A549 (cell line): ENCODE measurements around the gene ACSM6.

ENCODE experiments used
- BHLHE40 ChIP-seq: IDR thresholded peaks from 2 replicates; pipeline ENCODE4 v1.6.1; 2012; ENCODE audit warnings: low read depth, low read length, inconsistent platforms
- CBX2 ChIP-seq: fragments of 200-600 bp; sonication (generic); IDR thresholded peaks from 2 replicates; pipeline ENCODE4 v1.6.1; 2016; ENCODE audit warnings: low read depth, mild to moderate bottlenecking, borderline replicate concordance
- EP300 ChIP-seq, 2 experiments: fragments of >200 bp; sonication (Bioruptor Twin); formaldehyde crosslinking; IDR thresholded peaks; 2 replicates in 1 of 2; 3 replicates in 1 of 2; pipeline ENCODE4 v1.6.1; 2016 to 2017
- NPAS2 ChIP-seq: fragments of 250-450 bp; sonication (Bioruptor Pico); IDR thresholded peaks from 2 replicates; pipeline ENCODE4 v1.8.0; 2022; ENCODE audit warnings: mild to moderate bottlenecking, moderate library complexity, borderline replicate concordance
- POLR2A ChIP-seq: IDR thresholded peaks from 2 replicates; pipeline ENCODE4 v1.6.1; 2012; ENCODE audit warnings: mild to moderate bottlenecking, low read length
- POLR2AphosphoS2 ChIP-seq: conservative IDR thresholded peaks from 2 replicates; pipeline ENCODE4 v1.6.1; 2012; ENCODE audit warnings: low read length, improper control_type of control experiment, inconsistent platforms
- RFX5 ChIP-seq: fragments of 450-650 bp; IDR thresholded peaks from 2 replicates; pipeline ENCODE4 v1.7.1; 2014; ENCODE audit warnings: antibody characterized with exemption, mild to moderate bottlenecking, moderate library complexity
- SMC3 ChIP-seq: fragments of >200 bp; sonication (Bioruptor Twin); formaldehyde crosslinking; IDR thresholded peaks from 3 replicates; pipeline ENCODE4 v1.6.1; 2018; ENCODE audit warnings: inconsistent platforms
- SREBF2 ChIP-seq: fragments of 450-650 bp; IDR thresholded peaks from 2 replicates; pipeline ENCODE4 v1.6.1; 2014; ENCODE audit warnings: mild to moderate bottlenecking, moderate library complexity
- TF ChIP-seq, protein P1 (sequence below): fragments of >200 bp; sonication (Bioruptor Twin); formaldehyde crosslinking; IDR thresholded peaks from 3 replicates; pipeline ENCODE4 v1.5.1; 2016
- TF ChIP-seq, protein P2 (sequence below): fragments of 250-450 bp; sonication (Bioruptor Pico); IDR thresholded peaks from 2 replicates; pipeline ENCODE4 v1.5.0; 2021; ENCODE audit warnings: mild to moderate bottlenecking, moderate library complexity, borderline replicate concordance
- TF ChIP-seq, protein P3 (sequence below): fragments of >200 bp; sonication (Bioruptor Twin); formaldehyde crosslinking; IDR thresholded peaks from 3 replicates; pipeline ENCODE4 v1.6.1; 2016

DNA sequence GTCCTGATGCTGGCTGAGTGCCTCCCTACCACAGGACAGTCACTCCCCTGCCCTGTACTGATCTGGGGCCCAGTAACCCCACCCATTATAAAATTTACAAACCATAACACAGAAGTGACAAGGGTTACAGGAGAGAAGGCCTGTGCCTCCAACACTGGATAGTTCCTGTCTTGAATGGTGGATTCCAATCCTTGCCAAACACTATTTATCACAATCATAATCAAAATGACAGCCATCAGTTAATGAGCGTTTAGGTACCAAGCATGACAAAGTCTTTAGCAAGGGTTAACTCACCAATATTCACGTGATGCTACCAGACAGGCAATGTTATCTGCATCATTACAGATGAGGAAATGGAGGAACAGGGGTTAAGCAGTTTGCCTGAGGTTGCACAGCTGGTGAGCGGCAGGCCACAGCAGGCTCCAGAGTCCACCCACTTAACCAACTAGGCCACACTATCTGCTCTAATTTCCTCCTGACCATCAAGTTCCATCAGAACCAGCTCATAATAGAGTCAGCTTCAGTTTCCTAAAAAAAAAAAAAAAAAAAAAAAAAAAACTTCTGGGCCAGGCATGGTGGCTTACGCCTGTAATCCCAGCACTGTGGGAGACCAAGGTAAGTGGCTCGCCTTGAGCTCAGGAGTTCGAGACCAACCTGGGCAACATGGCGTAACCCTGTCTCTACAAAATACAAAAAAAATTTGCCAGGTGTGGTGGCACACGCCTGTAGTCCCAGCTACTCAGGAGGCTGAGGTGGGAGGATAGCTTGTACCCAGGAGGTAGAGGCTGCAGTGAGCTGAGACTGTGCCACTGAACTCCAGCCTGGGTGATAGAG, 82.5 kb downstream of the ACSM6 start:
- TF ChIP-seq, protein P1, sequence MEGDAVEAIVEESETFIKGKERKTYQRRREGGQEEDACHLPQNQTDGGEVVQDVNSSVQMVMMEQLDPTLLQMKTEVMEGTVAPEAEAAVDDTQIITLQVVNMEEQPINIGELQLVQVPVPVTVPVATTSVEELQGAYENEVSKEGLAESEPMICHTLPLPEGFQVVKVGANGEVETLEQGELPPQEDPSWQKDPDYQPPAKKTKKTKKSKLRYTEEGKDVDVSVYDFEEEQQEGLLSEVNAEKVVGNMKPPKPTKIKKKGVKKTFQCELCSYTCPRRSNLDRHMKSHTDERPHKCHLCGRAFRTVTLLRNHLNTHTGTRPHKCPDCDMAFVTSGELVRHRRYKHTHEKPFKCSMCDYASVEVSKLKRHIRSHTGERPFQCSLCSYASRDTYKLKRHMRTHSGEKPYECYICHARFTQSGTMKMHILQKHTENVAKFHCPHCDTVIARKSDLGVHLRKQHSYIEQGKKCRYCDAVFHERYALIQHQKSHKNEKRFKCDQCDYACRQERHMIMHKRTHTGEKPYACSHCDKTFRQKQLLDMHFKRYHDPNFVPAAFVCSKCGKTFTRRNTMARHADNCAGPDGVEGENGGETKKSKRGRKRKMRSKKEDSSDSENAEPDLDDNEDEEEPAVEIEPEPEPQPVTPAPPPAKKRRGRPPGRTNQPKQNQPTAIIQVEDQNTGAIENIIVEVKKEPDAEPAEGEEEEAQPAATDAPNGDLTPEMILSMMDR = no peak
- TF ChIP-seq SREBF2 = no peak
- no peak for TF ChIP-seq POLR2A
- TF ChIP-seq, protein P2, sequence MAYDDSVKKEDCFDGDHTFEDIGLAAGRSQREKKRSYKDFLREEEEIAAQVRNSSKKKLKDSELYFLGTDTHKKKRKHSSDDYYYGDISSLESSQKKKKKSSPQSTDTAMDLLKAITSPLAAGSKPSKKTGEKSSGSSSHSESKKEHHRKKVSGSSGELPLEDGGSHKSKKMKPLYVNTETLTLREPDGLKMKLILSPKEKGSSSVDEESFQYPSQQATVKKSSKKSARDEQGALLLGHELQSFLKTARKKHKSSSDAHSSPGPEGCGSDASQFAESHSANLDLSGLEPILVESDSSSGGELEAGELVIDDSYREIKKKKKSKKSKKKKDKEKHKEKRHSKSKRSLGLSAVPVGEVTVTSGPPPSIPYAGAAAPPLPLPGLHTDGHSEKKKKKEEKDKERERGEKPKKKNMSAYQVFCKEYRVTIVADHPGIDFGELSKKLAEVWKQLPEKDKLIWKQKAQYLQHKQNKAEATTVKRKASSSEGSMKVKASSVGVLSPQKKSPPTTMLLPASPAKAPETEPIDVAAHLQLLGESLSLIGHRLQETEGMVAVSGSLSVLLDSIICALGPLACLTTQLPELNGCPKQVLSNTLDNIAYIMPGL (CRISPR knock-in tag) = no peak
- no peak for TF ChIP-seq NPAS2 (CRISPR knock-in tag)
- TF ChIP-seq POLR2AphosphoS2 = no peak
- no peak for TF ChIP-seq CBX2
- no peak for TF ChIP-seq EP300 (IDR thresholded peaks at IDR 0.05)
- TF ChIP-seq RFX5 = no peak
- TF ChIP-seq BHLHE40 = no peak
- TF ChIP-seq, protein P3, sequence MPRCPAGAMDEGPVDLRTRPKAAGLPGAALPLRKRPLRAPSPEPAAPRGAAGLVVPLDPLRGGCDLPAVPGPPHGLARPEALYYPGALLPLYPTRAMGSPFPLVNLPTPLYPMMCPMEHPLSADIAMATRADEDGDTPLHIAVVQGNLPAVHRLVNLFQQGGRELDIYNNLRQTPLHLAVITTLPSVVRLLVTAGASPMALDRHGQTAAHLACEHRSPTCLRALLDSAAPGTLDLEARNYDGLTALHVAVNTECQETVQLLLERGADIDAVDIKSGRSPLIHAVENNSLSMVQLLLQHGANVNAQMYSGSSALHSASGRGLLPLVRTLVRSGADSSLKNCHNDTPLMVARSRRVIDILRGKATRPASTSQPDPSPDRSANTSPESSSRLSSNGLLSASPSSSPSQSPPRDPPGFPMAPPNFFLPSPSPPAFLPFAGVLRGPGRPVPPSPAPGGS = no peak
- TF ChIP-seq SMC3 = no peak
